Measurements from ENCODE around the gene CACNA2D1.

- TF ChIP-seq, protein P1, sequence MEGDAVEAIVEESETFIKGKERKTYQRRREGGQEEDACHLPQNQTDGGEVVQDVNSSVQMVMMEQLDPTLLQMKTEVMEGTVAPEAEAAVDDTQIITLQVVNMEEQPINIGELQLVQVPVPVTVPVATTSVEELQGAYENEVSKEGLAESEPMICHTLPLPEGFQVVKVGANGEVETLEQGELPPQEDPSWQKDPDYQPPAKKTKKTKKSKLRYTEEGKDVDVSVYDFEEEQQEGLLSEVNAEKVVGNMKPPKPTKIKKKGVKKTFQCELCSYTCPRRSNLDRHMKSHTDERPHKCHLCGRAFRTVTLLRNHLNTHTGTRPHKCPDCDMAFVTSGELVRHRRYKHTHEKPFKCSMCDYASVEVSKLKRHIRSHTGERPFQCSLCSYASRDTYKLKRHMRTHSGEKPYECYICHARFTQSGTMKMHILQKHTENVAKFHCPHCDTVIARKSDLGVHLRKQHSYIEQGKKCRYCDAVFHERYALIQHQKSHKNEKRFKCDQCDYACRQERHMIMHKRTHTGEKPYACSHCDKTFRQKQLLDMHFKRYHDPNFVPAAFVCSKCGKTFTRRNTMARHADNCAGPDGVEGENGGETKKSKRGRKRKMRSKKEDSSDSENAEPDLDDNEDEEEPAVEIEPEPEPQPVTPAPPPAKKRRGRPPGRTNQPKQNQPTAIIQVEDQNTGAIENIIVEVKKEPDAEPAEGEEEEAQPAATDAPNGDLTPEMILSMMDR (IDR thresholded peaks at IDR 0.05), result no peak
- no peak for TF ChIP-seq ZFX (IDR thresholded peaks at IDR 0.05; ENCODE audit: borderline replicate concordance)
These were observed 153.7 kb downstream of the CACNA2D1 start for GRCh38 chr7:82289889-82290288.

Data from 22Rv1 (cell line).